ENCODE results near the gene IGF1. TPM values are rescaled to one million over a fixed set of nuclear protein-coding genes. Genes with fewer than 3 reads are reported as not detected.

IGF1 gene
- total RNA-seq, 4 donors from 2014 or later: 0.84 to 42.3 (median 4.9) TPM

- WGBS, 2 donors: 87 to 98% methylated on average over 2 of the region's 2 CpGs
- H3K4me3 ChIP-seq (ENCODE audit: low read depth, poor library complexity, severe bottlenecking): no peak overlapping the region
These were observed 79.3 kb downstream of the IGF1 start for GRCh38 chr12:102401087-102401486.

GRCh38 chr12:102399653-102400052, 80.7 kb downstream of the IGF1 start:
- no peak for DNase-seq (ENCODE audit: low spot score in 2 of 2)
- WGBS, 2 donors: 32 to 79% methylated on average over 1 of the region's 1 CpG
- no peak overlapping the region for H3K4me3 ChIP-seq (ENCODE audit: low read depth, poor library complexity, severe bottlenecking)
- intact Hi-C loops (cut with DNase I; ENCODE audit: low total_unique reads): no loop called here
- TF ChIP-seq POLR2A (IDR thresholded peaks at IDR 0.05) (no peak), CTCF (IDR thresholded peaks at IDR 0.05) (no peak)

More at GRCh38 chr12:102401087-102401486, 79.3 kb downstream of the IGF1 start:
- DNase-seq (ENCODE audit: low spot score in 2 of 2): no peak
- TF ChIP-seq CTCF (IDR thresholded peaks at IDR 0.05) (no peak), POLR2A (IDR thresholded peaks at IDR 0.05) (no peak)
- intact Hi-C loops (cut with DNase I; ENCODE audit: low total_unique reads): no loop called here

- no peak for TF ChIP-seq CTCF (IDR thresholded peaks at IDR 0.05)
- no peak for TF ChIP-seq POLR2A (IDR thresholded peaks at IDR 0.05)
- no peak overlapping the region for H3K4me3 ChIP-seq (ENCODE audit: low read depth, poor library complexity, severe bottlenecking)
- intact Hi-C loops (cut with DNase I; ENCODE audit: low total_unique reads): no loop called here
- WGBS, 2 donors: 87 to 95% methylated on average over 2 of the region's 2 CpGs
- no peak for DNase-seq (ENCODE audit: low spot score in 2 of 2)
These were observed 84.1 kb downstream of the IGF1 start for GRCh38 chr12:102396276-102396675.

- no peak overlapping the region for H3K4me3 ChIP-seq (ENCODE audit: low read depth, poor library complexity, severe bottlenecking)
- TF ChIP-seq CTCF (IDR thresholded peaks at IDR 0.05) (no peak), POLR2A (IDR thresholded peaks at IDR 0.05) (no peak)
- DNase-seq (ENCODE audit: low spot score in 2 of 2): no peak
- WGBS, 2 donors: 88 to 90% methylated on average over 1 of the region's 1 CpG
- intact Hi-C loops (cut with DNase I; ENCODE audit: low total_unique reads): no loop called here
These were observed 86.2 kb downstream of the IGF1 start for GRCh38 chr12:102394200-102394599.

- TF ChIP-seq CTCF (IDR thresholded peaks at IDR 0.05) (no peak), POLR2A (IDR thresholded peaks at IDR 0.05) (no peak)
- 85 to 91% methylated on average over 4 of the region's 4 CpGs for WGBS, 2 donors
- H3K4me3 ChIP-seq (ENCODE audit: low read depth, poor library complexity, severe bottlenecking): no peak overlapping the region
- intact Hi-C loops (cut with DNase I; ENCODE audit: low total_unique reads): no loop called here
- DNase-seq (ENCODE audit: low spot score in 2 of 2): no peak
These were observed 90.3 kb downstream of the IGF1 start for GRCh38 chr12:102390068-102390467.

GRCh38 chr12:102388469-102388868, 91.9 kb downstream of the IGF1 start:
- intact Hi-C loops (cut with DNase I; ENCODE audit: low total_unique reads): loop anchor here (10.0 kb wide), 1 partner anchor 566 kb away; the partner anchor contains the start of gene ASCL1
- TF ChIP-seq CTCF (IDR thresholded peaks at IDR 0.05) (no peak), POLR2A (IDR thresholded peaks at IDR 0.05) (no peak)
- no peak for DNase-seq (ENCODE audit: low spot score in 2 of 2)
- WGBS, 2 donors: 47 to 57% methylated on average over 1 of the region's 1 CpG
- H3K4me3 ChIP-seq (ENCODE audit: low read depth, poor library complexity, severe bottlenecking): no peak overlapping the region
